Measurements from ENCODE around the gene EHMT1.
"Not testable (repeated sequence)": the region's sequence is repeated elsewhere in the genome, so short reads cannot be mapped to it uniquely, and the experiment has no call there.

The EHMT1 gene

GRCh38 chr9:137619240-137620047, 639 bp downstream of the EHMT1 start:
- peak overlapping the region; percentile 86 for H3K4me3 ChIP-seq (ENCODE audit: low read depth, low read length)
- TF ChIP-seq, protein P1, sequence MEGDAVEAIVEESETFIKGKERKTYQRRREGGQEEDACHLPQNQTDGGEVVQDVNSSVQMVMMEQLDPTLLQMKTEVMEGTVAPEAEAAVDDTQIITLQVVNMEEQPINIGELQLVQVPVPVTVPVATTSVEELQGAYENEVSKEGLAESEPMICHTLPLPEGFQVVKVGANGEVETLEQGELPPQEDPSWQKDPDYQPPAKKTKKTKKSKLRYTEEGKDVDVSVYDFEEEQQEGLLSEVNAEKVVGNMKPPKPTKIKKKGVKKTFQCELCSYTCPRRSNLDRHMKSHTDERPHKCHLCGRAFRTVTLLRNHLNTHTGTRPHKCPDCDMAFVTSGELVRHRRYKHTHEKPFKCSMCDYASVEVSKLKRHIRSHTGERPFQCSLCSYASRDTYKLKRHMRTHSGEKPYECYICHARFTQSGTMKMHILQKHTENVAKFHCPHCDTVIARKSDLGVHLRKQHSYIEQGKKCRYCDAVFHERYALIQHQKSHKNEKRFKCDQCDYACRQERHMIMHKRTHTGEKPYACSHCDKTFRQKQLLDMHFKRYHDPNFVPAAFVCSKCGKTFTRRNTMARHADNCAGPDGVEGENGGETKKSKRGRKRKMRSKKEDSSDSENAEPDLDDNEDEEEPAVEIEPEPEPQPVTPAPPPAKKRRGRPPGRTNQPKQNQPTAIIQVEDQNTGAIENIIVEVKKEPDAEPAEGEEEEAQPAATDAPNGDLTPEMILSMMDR (IDR thresholded peaks at IDR 0.05; ENCODE audit: low read depth, low read length) = no peak

GRCh38 chr9:137620048-137620405, 1.2 kb downstream of the EHMT1 start:
- TF ChIP-seq, protein P1 (IDR thresholded peaks at IDR 0.05; ENCODE audit: low read depth, low read length) = no peak
- peak overlapping the region; percentile 86 for H3K4me3 ChIP-seq (ENCODE audit: low read depth, low read length)

GRCh38 chr9:137620581-137620980, 1.8 kb downstream of the EHMT1 start:
- H3K4me3 ChIP-seq (ENCODE audit: low read depth, low read length) = no peak overlapping the region; the same call in 1 of the 2 replicates
- TF ChIP-seq, protein P1 (IDR thresholded peaks at IDR 0.05; ENCODE audit: low read depth, low read length) = no peak

DNA sequence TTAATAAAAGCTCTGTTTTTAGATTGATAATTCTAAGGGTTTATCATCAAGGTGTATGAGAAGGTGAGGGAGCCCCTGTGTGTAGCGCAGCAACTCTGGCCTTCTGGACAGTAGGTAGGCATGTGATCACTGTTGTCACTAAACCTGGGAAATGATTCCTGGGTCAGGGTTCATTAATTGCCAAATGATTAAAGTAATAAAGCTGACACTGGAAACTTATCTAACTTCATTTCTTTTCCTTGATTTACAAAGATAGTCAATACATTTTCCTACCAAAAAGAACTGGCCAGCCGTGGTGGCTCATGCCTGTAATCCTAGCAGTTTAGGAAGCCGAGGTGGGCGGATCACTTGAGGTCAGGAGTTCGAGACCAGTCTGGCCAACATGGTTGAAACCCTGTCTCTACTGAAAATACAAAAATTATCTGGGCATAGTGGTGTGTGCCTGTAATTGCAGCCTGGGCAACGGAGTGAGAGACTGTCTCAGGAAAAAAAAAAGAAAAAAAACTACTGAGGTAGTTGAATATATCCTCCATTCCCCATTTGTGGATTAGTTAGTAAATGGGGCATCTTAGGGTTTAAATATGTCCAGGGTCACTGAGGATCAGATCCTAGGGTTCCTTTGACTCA, 2.4 kb downstream of the EHMT1 start:
- TF ChIP-seq, protein P1 (IDR thresholded peaks at IDR 0.05; ENCODE audit: low read depth, low read length) = peak; percentile 26; the same call in 1 of the 2 replicates
- no peak overlapping the region for H3K4me3 ChIP-seq (ENCODE audit: low read depth, low read length)

- not testable (repeated sequence) for H3K4me3 ChIP-seq (ENCODE audit: low read depth, low read length)
Measured at GRCh38 chr9:137622211-137622610, 3.4 kb downstream of the EHMT1 start.

DNA sequence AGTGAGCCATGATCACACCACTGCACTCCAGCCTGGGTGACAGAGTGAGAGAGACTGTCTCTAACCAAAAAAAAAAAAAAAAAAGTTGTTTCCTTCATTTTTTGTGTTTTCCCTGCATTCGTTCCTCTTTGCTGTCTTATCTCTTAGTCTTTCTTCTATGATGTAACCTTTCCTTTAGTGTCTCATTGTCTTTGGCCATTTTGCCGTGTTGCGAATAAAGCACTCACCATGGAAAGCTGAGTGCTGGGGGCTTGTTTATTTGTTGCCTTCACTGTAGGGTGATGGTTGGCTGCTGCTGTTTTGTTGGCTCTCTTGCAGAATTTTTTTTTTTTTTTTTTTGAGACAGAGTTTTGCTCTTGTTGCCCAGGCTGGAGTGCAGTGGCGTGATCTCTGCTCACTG, 7.7 kb downstream of the EHMT1 start:
- H3K4me3 ChIP-seq (ENCODE audit: low read depth, low read length) = no peak overlapping the region
- TF ChIP-seq, protein P1 (IDR thresholded peaks at IDR 0.05; ENCODE audit: low read depth, low read length) = no peak

GRCh38 chr9:137627406-137627805, 8.6 kb downstream of the EHMT1 start:
- H3K4me3 ChIP-seq (ENCODE audit: low read depth, low read length) = not testable (repeated sequence)

- no peak overlapping the region for H3K4me3 ChIP-seq (ENCODE audit: low read depth, low read length)
- TF ChIP-seq, protein P1 (IDR thresholded peaks at IDR 0.05; ENCODE audit: low read depth, low read length) = no peak
Measured at GRCh38 chr9:137630126-137630525, 11.3 kb downstream of the EHMT1 start.
